Cardiac fibroblast (primary cell): ENCODE data around the gene DIDO1.
"Not testable (repeated sequence)": the region's sequence is repeated elsewhere in the genome, so short reads cannot be mapped to it uniquely, and the experiment has no call there.

Experiments used
- DNase-seq, 2 donors: peaks; one replicate each; pipeline versions ENCODE4 v3.0.0 to v3.0.0-alpha.2; 2010; ENCODE audit warnings: low read depth in 2 of 2
- H3K4me3 ChIP-seq, 2 donors: replicated peaks in 1 of 2; 1 replicate in 1 of 2; 2 replicates in 1 of 2; pipeline ENCODE4 v1.5.1; 2011; ENCODE audit warnings: low read depth in 2 of 2, low read length in 2 of 2, mild to moderate bottlenecking in 2 of 2, moderate library complexity in 1 of 2
- TF ChIP-seq, protein P1 (sequence below): IDR thresholded peaks from one replicate; pipeline ENCODE4 v1.5.1; 2011; ENCODE audit warnings: low read depth, mild to moderate bottlenecking, low read length, inconsistent platforms

DIDO1 gene

DNA sequence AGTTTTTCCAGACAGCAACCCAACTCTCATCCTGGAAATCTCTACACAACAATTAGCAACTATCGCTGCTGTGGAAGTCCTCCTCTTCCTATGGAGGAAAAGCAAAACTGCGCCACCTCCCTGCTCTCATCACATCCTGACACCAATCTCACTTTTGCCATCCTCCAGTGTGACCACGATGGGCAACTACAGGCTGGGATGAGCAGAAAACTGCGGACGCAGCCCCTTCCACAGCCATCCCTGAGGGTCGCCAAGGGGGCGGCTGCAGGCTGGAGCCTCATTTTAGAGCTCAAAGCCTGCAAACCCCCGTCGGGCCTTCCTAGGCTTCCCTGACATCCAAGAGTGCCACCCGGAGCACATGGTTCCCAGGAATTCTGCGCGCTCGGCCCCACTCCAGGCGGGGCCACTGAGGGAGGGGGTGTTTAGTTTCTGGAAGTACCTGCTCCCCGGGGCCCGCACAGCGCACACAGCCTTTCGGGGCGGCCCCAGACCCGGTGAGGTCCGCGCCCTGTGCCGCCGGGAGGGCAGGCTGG is 65.8 kb downstream of the DIDO1 start:
- TF ChIP-seq, protein P1, sequence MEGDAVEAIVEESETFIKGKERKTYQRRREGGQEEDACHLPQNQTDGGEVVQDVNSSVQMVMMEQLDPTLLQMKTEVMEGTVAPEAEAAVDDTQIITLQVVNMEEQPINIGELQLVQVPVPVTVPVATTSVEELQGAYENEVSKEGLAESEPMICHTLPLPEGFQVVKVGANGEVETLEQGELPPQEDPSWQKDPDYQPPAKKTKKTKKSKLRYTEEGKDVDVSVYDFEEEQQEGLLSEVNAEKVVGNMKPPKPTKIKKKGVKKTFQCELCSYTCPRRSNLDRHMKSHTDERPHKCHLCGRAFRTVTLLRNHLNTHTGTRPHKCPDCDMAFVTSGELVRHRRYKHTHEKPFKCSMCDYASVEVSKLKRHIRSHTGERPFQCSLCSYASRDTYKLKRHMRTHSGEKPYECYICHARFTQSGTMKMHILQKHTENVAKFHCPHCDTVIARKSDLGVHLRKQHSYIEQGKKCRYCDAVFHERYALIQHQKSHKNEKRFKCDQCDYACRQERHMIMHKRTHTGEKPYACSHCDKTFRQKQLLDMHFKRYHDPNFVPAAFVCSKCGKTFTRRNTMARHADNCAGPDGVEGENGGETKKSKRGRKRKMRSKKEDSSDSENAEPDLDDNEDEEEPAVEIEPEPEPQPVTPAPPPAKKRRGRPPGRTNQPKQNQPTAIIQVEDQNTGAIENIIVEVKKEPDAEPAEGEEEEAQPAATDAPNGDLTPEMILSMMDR = no peak
- DNase-seq = peak; percentile 39 to 56
- peak overlapping the region; percentile 51 to 61 for H3K4me3 ChIP-seq

DNA sequence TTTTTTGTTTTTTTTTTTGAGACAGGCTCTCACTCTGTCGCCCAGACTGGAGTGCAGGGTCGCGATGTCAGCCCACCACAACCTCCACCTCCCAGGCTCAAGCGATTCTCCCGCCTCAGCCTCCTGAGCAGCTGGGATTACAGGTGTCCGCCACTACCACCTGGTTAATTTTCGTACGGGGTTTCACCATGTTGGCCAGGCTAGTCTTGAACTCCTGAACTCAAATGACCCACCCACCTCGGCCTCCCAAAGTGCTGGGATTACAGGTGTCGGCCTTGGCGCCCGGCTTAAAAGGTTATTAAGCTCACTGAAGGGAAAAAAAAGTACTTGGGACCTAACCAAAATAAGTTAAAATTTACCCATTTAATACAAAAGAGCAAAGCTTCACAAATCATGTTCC is 66.6 kb downstream of the DIDO1 start:
- TF ChIP-seq, protein P1 = no peak
- DNase-seq = no peak
- H3K4me3 ChIP-seq = no peak overlapping the region

DNA sequence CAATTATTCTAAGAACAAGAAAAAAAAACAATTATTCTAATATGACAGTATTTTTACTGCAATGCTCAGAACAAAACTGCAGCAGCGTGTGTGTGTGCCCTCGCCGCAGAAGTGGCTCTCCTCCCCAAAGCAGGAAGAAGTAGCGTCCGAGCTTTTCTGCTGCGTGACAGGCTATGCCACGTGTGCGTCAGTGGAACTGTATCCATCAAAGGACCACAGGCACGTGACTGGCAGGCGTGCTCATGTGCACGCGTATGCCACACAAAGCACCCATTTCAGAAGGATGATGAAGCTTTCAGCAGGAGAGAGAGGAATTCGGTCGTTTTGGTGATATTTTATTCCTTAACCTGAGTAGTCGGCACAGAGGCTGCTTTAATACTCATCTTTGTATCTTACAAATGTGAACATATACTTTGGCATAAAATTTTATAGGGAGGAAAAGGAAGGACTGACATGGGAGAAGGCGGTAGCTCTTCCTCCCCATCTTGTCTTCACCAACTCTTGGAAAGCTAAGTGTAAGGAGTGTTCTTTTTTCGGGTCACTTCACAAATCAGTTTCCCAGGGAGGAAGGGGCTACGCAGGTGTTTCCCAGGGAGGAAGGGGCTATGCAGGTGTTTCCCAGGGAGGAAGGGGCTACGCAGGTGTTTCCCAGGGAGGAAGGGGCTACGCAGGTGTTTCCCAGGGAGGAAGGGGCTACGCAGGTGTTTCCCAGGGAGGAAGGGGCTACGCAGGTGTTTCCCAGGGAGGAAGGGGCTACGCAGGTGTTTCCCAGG is 68.1 kb downstream of the DIDO1 start:
- TF ChIP-seq, protein P1 = no peak
- DNase-seq = no peak

DNA sequence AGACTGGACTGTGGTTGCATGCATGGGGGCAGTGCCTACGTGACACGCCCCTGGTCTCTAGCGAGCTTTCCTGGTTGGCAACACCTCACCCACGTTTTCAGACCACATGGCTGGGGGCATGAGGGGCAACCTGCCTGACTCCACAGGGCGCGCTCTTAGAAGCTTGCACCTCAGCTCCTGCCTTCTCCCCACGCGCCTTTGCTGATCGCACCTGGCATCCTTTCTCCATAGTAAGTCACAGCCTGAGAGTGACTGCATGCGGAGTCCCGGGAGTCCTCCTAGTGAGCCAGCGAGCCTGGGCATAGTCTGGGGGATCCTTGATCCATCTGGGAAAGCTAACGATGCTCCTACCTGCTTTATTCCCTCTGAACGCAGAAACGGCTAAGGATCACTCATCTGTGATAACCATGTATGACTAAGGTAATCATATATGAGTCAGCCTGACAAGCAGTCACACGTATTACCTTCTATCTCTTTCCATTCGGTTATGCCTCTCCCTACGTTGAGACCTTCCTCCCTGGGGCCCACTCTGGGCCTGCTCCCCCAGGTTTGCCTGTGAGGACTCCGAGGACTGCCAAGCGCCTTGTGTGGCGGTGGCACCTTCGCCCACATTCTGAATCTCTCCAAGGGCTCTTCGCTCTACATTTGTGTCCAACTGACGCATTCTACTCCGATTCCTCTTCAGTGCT is 69.2 kb downstream of the DIDO1 start:
- DNase-seq = no peak
- TF ChIP-seq, protein P1 = no peak
- no peak overlapping the region for H3K4me3 ChIP-seq

More for the DNA sequence above, 68.1 kb downstream of the DIDO1 start:
- H3K4me3 ChIP-seq = no peak overlapping the region

DNA sequence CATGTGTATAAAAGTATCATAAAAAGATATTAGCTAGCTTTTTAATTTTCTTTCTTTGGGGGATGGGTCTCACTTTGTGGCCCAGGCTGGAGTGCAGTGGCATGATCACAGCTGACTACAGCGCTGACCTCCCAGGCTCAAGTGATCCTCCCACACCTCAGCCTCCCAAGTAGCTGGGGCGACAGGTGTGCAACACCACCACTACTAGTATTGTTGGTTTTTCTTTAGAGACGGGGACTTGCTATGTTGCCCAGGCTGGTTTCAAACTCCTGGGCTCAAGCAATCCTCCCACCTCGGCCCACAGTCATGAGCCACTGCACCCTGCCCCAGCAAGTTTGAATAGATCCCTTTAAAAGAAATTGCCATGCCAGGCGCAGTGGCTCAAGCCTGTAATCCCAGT is 71.2 kb downstream of the DIDO1 start:
- TF ChIP-seq, protein P1 = no peak
- no peak overlapping the region for H3K4me3 ChIP-seq
- DNase-seq = no peak

DNA sequence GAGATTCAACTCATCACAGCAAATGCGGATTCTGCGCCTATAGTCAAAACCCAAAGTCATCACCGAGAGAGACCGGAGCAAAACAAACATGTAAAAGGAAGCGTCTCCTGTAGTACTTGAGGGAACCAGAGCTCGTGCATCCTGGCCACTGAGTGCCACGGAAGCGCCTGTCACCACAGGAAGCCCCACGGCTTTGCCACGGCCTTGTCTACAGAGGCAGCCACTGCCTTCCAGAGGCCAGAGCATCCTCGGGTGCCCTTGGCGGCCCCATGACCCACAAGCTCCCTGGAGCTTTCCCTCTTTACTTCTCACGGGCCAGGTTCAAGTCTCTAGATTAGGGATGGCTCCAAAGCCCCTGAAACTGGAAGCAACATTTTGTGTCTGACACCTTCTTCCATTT is 72.2 kb downstream of the DIDO1 start:
- no peak overlapping the region for H3K4me3 ChIP-seq
- TF ChIP-seq, protein P1 = no peak
- no peak for DNase-seq

DNA sequence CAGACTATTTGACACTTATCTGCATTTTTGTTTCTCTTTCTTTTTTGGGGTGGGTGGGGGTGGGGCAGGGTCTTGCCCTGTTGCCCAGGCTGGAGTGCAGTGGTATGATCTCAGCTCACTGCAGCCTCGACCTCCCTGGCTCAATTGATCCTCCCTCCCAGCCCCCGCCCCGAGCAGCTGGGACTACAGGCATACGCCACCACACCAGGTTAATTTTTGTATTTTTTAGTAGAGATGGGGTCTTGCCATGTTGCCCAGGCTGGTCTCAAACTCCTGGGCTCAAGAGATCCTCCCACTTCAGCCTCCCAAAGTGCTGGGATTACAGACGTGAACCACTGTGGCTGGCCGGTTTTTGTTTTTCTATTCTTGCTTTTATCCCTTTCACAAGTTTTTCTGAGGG is 73.0 kb downstream of the DIDO1 start:
- H3K4me3 ChIP-seq, DNase-seq: not testable (repeated sequence)
